GM21528 (cell line): Measurements from ENCODE around the gene PNMA8A.
"Not testable (repeated sequence)": the region's sequence is repeated elsewhere in the genome, so short reads cannot be mapped to it uniquely, and the experiment has no call there.

Experiments
- ATAC-seq: cut with Tn5 transposase; IDR thresholded peaks from one replicate; pipeline ENCODE4 v1.9.1; 2021; ENCODE audit warnings: mild to moderate bottlenecking, moderate library complexity; ENCODE audit not compliant: unreplicated experiment, low FRiP score

PNMA8A gene, protein sequence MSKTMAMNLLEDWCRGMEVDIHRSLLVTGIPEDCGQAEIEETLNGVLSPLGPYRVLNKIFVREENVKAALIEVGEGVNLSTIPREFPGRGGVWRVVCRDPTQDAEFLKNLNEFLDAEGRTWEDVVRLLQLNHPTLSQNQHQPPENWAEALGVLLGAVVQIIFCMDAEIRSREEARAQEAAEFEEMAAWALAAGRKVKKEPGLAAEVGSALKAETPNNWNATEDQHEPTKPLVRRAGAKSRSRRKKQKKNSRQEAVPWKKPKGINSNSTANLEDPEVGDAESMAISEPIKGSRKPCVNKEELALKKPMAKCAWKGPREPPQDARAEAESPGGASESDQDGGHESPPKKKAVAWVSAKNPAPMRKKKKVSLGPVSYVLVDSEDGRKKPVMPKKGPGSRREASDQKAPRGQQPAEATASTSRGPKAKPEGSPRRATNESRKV

DNA sequence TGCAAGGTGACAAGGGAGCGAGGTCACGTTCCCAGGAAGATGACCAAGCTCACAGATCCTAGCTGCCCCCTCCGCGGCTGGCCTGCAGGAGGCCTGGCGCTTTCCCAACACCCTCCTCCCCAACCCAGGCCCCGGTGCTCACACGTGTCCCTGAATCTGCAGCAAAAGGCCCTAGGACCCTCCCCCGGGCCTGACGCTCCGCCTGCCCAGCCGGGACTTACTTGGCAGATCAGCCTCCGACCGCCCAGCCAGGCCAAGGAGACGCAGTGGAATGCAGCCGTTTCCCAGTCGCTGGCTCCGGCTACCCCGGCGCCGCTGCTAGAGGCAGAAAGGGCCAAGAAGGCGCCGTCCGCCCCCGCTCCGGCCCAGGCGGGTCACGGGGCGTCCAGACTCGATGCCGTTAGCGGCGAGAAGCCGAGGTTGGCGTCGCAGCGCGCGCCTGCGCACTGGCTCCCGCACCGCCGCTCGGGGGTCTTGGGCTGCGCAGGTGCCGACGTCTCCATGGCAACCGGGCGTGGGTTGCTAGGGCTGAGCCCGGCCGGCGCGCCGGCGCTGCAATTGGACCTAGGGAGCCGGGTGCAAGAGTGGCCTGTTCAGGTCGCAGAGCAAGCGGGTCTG lies at the start of gene PNMA8A:
PNMA8A (minus strand) TSS at position 448 of the 618 bp plus-strand sequence. CDS start 528 bp downstream, outside the sequence.
- ATAC-seq: no peak

DNA sequence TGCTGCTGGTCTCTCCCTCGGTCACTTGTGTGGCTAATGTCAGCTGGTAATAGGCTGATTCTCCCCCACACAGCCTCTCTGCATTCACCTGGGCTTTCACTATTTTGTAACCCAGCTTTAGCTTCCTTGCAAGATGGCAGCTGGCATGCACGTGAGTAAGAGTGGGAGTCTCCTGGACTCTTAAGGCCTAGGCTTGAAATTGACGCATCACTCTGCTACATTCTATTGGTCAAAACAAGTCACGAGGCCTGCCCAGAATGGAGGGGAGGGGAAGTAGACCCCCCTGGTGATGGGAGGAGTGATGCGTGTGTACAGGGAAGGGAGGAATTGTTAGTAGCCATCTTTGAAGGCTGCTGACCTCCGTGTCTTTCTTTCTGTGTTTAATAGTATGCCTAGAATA lies 49.3 kb upstream of the PNMA8A start:
- no peak for ATAC-seq

DNA sequence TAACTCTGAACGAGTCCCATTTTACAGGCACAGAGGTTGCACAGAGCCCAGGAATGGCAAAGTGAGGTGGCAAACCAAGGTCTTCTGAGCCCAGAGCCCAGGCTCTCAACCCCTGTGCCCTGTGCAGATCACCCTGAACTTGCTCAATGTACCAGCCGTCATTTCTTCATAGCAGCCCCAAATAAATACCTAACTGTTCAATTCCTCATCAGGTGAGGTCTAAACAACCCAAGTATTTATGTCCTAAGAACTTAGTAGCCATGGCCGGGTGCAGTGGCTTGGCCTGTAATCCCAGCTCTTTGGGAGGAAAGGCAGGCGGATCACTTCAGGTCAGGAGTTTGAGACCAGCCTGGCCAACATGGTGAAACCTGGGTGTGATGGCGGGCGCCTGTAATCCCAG lies 46.1 kb upstream of the PNMA8A start:
- no peak for ATAC-seq

DNA sequence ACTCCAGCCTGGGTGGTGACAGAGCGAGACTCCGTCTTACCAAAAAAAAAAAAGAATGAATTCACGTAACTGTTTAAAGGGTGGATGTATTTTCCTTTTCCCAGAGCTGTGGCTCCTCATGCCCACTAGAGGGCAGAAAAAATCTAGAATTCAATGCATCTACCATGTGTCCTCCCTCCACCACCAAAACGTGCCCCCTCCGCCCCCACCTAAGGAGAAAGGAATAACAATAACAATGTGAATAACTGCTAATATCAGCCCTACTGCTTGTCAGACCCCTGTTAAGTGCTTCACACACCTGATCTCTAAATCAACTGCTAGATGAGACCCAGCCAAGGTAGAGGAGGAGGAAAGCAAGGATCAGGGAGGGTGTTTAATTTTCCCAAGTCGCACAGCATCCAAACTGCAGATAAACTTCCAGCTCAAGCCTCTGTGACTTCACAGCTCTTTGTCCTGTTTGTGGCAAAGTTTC lies 44.6 kb upstream of the PNMA8A start:
- no peak for ATAC-seq

DNA sequence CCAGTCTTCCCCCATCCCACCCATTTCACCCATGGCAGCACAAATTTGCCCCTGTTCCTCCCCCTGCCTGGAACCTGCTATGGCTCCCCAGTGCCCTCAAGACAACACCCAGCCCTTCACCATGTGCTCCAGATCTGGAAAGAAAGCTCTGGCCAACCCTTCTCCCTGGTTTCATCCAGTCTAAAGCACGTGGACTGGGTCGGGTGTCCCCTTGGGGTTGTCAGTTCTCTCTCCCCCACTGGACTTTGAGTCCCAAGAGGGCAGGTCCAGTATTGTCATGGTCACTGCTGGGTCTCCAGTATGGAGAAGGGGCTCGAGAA lies 43.9 kb upstream of the PNMA8A start:
- ATAC-seq: no peak

DNA sequence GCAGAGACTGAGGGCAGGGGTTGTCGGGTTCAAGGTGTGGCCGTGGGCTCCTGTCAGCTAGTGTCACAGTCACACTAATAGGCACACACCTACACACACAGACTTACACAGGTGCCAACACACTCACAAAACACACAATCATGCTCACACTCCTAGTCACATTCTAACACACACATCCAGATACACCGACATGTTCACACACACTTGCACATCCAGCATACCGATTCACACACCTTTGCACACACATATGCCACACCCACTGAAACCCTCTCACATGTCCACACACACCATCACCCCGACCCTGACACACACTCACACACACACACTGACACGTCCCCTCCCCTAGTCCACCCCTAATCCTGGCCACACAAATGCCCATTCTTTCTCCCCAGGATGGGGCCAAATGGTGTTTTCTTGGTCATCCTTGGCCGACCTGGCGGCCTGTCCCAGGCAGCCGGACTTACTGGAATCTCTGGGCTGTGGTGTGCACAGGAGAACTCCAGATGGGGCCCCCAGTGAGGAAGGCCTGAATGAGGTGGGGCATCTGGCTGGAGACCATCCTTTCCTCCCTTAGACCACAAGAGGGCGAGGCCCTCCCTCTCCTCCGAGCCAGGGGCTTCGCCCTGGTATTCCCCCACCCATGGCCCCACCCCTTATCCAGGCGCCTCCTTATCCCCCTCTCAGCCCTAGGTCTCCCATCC lies 43.4 kb upstream of the PNMA8A start:
- ATAC-seq: no peak

DNA sequence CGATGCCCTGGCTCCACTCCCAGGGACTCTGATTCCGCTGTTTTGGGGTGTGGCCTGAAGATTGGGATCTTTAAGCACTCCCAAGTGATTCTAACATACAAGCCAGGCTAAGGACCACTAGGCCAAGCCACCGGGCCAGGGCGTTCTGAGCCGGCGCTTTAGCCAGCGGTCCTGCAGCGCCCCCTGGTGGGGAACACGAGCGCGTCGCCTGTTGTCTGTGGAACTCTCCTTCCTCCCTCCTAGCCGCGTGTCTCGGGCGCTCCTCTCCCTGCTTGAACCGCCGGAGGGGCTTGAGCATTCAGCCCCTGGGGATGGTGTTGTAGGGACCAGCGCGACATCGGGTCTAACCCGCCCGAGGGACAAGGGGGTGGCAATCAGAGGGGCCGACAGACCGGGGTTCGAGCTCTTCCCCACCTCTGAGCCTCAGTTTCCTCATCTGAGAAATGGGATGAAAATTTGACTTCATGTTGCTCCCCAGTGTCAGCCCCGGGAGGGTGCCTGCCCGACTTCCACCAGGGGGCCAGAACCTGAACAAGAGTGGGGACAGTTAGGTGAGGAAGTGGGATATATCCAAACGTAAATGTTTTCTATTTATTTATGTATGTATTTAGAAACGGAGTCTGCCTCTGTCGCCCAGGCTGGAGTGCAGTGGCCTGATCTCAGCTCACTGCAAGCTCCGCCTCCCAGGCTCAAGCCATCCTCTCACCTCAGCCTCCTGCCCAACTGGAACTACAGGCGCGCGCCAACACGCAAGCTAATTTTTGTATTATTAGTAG lies 42.3 kb upstream of the PNMA8A start:
- no peak for ATAC-seq

DNA sequence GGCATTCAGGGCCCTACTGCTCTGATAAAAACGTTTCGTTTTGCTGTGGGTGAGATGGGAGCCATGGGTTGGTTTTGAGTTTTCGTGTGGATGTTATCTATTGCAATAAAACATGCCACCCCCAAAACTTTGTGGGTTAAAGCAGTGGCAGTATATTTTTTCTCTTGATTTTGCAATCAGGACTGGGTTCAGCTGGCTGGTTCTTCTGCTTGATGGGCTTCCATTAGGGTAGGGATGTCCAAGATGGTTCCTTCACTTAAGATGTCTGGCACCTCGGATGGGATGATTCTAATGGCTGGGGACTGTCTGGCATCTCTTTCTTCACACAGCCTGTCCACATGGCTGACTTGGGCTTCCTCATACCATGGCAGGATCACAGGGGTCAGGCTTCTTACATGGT lies 39.9 kb upstream of the PNMA8A start:
- no peak for ATAC-seq

DNA sequence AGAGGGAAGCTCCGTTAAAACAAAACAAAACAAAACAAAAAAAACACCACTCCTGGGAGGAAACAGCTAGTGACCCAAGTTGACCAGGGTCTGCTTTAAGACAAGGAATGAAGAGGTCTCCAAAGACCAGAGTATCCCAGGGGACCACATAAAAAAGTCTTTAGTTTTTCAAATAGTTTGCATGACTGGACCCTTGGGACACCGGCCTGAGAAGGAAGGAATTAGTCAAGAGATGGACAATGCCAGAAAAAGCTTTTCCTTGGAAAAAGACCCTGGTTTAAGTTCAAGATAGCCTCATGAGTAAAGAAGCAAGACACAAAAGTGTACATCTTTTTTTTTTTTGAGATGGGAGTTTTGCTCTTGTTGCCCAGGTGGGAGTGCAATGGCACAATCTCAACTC lies 36.8 kb upstream of the PNMA8A start:
- no peak for ATAC-seq

DNA sequence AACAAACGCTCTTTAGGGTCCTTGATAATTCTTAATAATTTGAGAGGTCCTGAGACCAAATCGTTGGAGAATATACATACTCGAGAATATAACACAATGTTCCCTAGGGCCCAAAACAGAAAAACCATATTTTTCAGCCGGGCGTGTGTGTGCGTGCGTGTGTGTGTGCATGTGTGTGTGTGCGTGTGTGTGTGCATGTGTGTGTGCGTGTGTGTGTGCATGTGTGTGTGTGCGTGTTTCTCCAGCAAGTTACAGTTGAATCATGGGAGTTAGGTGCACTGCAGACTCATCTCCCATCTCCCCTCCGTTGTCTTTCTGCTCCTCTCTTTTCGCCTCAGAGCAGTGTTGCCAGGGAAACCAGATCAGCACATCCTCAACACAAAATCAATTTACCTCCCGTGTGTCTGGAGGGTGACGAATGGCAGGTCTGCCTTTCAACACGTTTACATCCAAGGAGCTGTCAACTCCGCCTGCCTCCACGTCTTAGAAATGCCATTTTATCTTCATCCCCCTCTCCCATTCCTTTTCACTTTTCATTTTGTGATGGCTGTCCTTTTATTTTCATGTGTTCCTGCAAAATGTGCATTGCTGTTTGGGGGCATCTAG lies 32.6 kb upstream of the PNMA8A start:
- ATAC-seq: no peak

DNA sequence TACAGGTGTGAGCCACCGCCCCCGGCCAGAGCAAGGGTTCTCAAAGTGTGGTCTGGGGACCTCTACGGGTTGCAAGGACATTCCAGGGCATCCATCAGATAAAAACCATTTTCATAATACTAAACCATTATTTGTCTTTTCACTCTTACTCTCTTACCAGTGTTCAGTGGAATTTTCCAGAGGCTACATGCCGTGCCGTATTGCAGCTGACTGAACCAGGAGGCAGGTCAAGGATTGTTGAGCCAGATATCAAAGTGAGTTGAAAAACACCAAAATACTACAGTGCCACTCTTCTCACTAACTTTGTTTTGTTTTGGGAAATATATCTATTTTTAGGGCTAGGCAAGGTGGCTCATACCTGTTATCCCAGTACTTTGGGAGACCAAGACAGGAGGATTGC lies 31.5 kb upstream of the PNMA8A start:
- ATAC-seq: no peak

DNA sequence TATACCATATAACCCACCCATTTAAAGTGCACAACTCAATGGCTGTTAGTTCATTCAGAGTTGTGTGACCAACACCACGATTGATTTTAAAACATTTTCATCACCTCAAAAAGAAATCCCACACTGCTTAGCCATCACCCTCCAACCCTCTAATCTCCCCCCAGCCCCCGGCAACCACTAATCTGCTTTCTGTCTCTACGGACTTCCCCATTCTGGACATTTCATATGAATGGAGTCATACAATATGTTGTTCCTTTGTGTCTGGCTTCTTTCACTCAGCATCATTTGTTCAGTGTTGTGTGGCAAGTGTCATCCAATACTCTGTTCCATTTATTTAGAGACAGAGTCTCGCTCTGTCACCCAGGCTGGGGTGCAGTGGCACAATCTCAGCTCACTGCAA lies 28.3 kb upstream of the PNMA8A start:
- ATAC-seq: no peak

DNA sequence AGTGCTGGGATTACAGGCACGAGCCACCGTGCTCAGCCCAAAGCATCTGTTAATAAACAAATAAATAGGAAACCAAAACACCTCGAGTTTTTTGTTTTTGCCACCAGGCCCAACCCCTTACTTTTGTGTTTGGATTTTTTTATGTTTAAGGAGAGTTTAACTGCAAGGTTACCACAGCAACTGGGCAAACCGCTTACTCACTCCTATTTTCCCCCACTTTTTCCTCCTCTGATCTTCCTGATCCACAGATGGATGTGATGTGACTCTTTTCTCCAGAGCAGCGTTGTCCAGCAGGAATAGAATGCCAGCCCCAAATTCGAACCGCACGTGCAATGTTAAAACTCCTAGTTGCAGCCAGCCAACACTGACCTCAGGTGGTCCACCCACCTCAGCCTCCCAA lies 26.4 kb upstream of the PNMA8A start:
- no peak for ATAC-seq

DNA sequence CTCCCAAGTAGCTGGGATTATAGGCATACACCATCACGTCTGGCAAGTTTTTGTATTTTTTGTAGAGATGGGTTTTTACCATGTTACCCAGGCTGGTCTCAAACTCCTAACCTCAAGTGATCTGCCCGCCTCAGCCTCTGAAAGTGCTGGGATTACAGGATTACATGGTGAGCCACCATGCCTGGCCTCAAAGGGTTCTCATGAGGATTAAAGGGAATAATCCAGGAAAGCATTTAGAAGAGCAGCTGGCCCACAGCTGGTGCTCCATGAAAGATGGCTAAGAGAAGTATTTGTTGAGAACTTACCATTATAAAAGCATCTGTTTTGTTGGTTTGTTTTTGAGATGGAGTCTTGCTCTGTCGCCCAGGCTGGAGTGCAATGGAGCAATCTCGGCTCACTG lies 25.5 kb upstream of the PNMA8A start:
- not testable (repeated sequence) for ATAC-seq

DNA sequence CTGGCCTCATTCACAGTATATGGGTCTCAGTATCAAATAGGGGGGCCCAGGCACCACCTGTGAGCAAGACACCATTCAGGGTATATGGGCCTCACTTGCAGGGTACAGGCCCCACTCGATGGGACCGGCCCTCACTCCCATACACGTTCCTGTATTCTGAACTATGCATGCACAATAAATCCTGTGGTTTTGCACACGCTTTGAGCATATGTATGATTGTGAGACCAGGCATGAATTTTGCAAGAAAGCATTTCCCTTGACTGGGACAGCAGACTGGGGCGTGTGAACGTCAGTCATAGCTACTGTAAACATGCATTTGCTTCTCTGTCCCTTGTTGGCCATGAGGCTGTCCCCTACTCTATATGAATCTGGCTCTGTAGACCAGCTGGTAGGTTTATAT lies 24.9 kb upstream of the PNMA8A start:
- no peak for ATAC-seq

DNA sequence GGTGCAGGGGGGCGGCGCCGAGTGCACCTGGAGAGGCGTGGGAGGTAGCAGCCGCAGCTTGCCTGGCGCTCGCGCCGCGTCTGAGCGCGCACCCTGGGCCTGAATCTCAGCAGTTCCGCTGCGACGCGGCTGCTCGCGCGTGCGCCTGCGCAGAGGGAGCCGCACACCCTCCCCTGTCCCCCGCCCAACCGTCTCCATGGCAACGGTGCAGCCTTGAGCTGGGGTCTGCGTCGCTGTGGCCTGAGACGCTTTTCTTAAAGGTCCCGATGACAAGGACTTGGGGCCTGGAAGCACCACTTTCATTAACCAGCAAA lies 24.4 kb upstream of the PNMA8A start, which contains the start of gene PNMA8B:
PNMA8B (minus strand) TSS at position 82 of the 314 bp plus-strand sequence. CDS start 402 bp downstream, outside the sequence.
- ATAC-seq: no peak

DNA sequence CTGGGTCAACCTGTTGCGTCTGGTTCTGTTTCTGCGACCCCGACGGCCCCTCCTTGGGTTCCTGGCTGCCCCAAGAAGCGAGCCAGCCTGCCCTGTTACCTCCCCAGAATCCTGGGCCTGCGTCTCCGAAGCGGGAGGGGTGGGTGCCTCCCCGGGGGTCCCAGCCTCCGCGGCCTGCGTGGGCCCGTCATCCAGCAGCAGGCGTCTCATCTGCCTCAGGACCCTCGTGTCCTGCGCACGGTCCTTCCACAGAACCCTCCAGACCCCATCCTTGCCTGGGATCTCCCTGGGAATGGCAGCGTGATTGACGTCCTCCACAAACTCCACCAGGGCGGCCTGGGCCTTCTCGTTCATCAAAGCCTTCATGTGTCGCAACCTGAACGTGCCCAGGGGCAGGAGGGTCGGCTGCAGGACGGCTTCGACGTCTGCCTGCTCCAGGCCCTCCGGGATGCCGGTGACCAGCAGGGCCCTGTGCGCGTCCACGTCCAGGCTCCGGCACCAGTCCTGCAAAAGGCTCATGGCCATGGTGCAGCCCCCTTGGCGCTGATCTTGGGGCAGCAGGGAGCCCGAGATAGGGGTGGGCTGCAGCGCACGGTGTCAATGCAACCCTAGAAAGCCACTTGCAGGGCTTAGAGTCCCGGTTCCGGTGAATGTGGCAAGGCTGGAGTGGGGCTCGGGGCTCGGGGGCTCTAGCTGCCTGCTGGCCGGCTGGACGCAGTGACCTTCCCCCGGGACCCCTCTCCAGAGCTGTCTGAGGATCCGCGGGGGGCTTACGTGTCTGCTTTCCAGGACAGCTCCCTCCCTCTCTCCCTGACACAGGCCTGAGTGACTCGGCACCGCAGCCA lies 23.8 kb upstream of the PNMA8A start:
- ATAC-seq: no peak

DNA sequence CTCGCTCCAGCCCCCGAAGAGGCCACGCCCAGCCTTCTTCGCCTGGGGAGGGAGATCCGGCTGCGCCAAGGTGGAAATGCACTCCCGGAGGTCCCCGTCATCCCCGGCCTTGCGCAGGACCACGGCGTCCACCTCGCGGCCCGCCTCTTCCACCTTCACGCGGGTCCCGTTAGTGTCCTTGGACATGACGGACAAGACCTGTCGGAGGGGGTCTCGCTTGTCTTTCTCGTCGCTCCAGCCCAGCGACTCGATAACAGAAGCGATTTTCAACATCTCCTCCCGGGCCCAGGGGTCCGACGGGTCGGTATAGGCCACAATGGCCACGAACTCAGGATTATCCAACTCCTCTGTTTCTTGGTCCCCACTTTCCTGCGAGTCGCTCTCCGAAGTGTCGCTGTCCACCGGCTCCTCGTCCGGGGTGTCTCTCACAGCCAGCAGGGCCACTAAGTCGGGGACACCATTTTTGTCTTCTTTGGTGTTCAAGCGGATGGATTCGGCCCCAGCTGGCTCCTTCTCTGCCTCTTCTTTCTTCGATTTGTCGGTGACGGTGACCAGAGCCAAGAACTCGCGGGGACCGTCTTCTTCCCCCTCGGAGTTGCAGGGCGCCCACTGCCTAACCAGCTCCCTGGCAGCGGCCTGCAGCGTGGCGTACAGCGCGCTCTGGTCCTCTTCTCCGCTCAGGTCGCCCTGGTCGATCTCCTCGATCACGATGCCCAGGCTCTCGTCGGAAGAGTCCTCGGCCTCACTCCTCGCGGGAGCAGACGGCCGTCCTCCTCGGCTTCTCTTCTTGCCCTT lies 23.0 kb upstream of the PNMA8A start:
- ATAC-seq: no peak
